Nephron progenitor cell (in vitro differentiated cells): ENCODE results near the gene MYO1E.

ENCODE experiments used
- DNase-seq: peaks from one replicate; pipeline ENCODE4 v3.0.0; 2021
- H3K27ac Mint-ChIP-seq: 2 replicates; pipeline ENCODE4 v1.8.0; 2021; ENCODE audit warnings: mild to moderate bottlenecking, moderate library complexity, mixed read lengths
- H3K27me3 Mint-ChIP-seq: 2 replicates; pipeline ENCODE4 v1.8.0; 2021; ENCODE audit warnings: mild to moderate bottlenecking, low read depth, mixed read lengths; ENCODE audit not compliant: poor library complexity
- H3K36me3 Mint-ChIP-seq: 2 replicates; pipeline ENCODE4 v1.8.0; 2021; ENCODE audit warnings: low read depth, mixed read lengths
- H3K4me1 Mint-ChIP-seq: 2 replicates; pipeline ENCODE4 v1.8.0; 2021; ENCODE audit warnings: mixed read lengths
- H3K4me3 Mint-ChIP-seq: 2 replicates; pipeline ENCODE4 v1.8.0; 2021; ENCODE audit warnings: mild to moderate bottlenecking, moderate library complexity, mixed read lengths
- H3K9me3 Mint-ChIP-seq: 2 replicates; pipeline ENCODE4 v1.8.0; 2021; ENCODE audit warnings: mild to moderate bottlenecking, moderate library complexity, mixed read lengths
- TF ChIP-seq, protein P1 (sequence below): fragments of 200-600 bp; sonication (generic); IDR thresholded peaks from 2 replicates; pipeline ENCODE4 v1.5.0; 2021; ENCODE audit warnings: antibody characterized with exemption

MYO1E gene

DNA sequence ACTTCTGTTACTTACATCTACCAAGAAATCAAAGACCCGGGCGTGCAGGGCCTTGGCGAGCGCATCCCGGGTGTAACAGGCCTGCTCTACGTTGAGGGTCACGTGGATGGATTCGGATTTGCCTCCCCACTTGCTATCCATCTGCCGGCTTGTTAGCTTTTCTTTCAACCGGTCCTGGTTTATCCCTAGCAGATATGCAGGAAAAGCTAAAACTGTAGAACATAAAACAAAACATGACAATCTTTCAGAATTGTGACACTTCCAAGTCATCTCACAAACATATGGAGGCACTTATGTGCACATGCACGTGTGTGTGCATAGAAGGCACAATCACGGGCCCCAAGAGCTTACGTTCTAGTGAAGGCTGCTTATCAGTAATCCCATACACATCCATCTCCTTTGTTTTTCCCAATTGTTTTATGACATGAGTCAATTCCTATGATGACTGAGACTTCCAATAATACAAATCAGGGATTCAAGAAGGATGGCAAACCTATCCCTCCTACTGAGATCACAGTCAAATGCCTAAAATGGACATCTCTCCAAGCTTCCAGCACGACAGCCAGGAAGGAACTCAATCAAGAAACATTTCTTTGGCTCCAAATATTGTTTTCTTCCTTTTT, 154.7 kb downstream of the MYO1E start:
- Mint-ChIP-seq H3K36me3 (peaks cover 49% of the 10 kb centered on the region), H3K9me3 (no peaks in the 10 kb centered on the region), H3K4me3 (no peak overlapping the region), H3K27ac (no peak overlapping the region), H3K4me1 (no peaks in the 10 kb centered on the region), H3K27me3 (peaks cover 3% of the 10 kb centered on the region)
- DNase-seq, result no peak
- TF ChIP-seq, protein P1, sequence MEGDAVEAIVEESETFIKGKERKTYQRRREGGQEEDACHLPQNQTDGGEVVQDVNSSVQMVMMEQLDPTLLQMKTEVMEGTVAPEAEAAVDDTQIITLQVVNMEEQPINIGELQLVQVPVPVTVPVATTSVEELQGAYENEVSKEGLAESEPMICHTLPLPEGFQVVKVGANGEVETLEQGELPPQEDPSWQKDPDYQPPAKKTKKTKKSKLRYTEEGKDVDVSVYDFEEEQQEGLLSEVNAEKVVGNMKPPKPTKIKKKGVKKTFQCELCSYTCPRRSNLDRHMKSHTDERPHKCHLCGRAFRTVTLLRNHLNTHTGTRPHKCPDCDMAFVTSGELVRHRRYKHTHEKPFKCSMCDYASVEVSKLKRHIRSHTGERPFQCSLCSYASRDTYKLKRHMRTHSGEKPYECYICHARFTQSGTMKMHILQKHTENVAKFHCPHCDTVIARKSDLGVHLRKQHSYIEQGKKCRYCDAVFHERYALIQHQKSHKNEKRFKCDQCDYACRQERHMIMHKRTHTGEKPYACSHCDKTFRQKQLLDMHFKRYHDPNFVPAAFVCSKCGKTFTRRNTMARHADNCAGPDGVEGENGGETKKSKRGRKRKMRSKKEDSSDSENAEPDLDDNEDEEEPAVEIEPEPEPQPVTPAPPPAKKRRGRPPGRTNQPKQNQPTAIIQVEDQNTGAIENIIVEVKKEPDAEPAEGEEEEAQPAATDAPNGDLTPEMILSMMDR, result no peak

DNA sequence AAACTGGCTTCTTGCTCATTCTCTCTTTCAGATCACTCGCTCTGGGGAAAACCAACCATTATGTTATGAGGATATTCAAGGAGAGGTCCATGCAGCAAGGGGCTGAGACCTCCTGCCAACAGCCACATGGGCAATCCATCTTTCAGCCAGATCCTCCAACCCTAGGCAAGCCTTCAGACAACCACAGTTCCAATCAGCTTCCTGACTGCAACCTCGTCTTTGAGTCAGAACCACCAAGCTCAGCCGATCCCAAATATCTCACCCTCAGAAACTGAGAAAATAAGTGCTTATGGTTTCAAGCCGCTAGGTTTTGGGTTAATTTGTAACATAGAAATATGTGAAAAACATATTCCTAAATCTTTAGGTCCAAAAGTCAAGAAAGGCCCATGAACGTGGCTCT, 155.8 kb downstream of the MYO1E start:
- TF ChIP-seq, protein P1, result no peak
- H3K27ac Mint-ChIP-seq, result peak overlapping the region; percentile 43
- H3K9me3 Mint-ChIP-seq, result no peaks in the 10 kb centered on the region
- no peak overlapping the region for H3K4me3 Mint-ChIP-seq
- H3K4me1 Mint-ChIP-seq, result no peaks in the 10 kb centered on the region
- peaks cover 3% of the 10 kb centered on the region for H3K27me3 Mint-ChIP-seq
- peaks cover 48% of the 10 kb centered on the region for H3K36me3 Mint-ChIP-seq
- no peak for DNase-seq

DNA sequence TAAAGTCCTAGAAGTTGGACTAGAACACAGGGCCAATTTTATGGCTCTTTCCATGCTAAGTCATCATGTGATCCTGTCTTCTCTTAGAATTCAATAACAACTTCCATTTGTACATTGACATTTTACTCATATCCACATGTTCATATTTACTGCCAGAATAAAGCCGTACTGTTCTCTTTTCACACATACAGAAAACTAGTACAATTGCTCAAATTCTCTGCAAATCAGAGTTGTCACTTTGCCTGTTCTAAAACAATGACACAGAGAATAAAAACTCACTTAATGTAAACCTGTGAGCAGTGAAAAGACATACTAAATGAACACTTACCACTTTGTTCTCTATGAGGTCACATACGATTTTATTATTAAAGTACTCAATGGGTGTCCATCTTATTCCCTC, 162.5 kb downstream of the MYO1E start:
- DNase-seq, result no peak
- H3K27me3 Mint-ChIP-seq, result no peaks in the 10 kb centered on the region
- peak overlapping the region; percentile 66 for H3K27ac Mint-ChIP-seq
- TF ChIP-seq, protein P1, result no peak
- no peaks in the 10 kb centered on the region for H3K4me1 Mint-ChIP-seq
- peaks cover 62% of the 10 kb centered on the region for H3K36me3 Mint-ChIP-seq
- no peaks in the 10 kb centered on the region for H3K9me3 Mint-ChIP-seq
- H3K4me3 Mint-ChIP-seq, result no peak overlapping the region

DNA sequence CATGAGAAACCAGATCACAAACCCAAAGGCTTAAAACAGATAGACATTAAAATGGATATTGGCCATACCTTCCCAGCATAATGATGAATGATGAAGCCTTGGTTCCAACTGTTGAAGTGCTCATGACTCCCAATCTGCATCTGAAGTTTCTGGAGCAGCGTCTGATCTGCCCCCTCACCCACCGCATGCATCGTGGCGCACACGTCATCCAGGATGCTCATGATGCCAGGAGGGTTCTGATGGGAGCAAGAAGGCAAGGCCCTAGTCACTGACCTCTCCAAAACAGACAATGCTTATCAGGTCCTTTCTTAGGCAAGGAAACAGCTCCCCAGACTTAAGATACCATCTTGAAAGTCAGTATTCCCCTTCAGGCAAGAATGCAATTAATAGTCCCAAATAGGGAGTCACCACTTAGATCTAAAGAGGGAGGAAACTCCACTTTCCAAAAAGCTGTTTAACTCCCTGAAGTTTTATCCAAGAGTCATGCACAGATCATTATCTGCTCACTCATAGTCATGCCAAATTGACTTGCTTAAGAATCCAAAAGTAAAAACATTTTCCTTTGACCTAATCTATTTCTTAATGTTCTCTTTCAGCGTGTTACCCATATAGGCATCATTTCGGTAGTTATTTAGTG, 163.9 kb downstream of the MYO1E start:
- no peak overlapping the region for H3K27ac Mint-ChIP-seq
- H3K4me1 Mint-ChIP-seq, result no peaks in the 10 kb centered on the region
- no peaks in the 10 kb centered on the region for H3K27me3 Mint-ChIP-seq
- no peak overlapping the region for H3K4me3 Mint-ChIP-seq
- no peaks in the 10 kb centered on the region for H3K9me3 Mint-ChIP-seq
- H3K36me3 Mint-ChIP-seq, result peaks cover 66% of the 10 kb centered on the region
- TF ChIP-seq, protein P1, result no peak
- DNase-seq, result no peak

DNA sequence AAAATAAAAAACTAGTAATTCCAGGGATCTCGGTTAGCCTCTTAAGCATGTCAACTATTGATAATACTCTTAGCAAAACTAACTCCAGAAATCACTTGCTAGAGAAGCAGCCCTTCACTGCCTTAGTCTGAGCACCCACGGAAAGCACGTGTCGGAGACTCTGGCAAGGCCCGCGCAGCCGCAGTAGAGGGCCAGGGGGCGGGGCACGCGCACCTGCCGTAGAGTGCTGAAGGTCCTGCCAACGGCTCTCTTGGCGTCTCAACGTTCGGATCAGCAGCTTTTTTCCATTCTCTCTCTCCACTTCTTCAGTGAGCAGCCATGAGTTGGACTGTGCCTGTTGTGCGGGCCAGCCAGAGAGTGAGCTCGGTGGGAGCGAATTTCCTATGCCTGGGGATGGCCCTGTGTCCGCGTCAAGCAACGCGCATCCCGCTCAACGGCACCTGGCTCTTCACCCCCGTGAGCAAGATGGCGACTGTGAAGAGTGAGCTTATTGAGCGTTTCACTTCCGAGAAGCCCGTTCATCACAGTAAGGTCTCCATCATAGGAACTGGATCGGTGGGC, 166.0 kb downstream of the MYO1E start, which contains the start of gene LDHAL6B:
LDHAL6B (plus strand) TSS at position 221 of the 561 bp plus-strand sequence; CDS start at position 319, 98 bp downstream.
- Mint-ChIP-seq H3K27me3 (no peaks in the 10 kb centered on the region), H3K9me3 (no peaks in the 10 kb centered on the region), H3K4me3 (no peak within 1 kb of the TSS), H3K4me1 (peaks cover 4% of the 10 kb centered on the region), H3K36me3 (peaks cover 73% of the 10 kb centered on the region), H3K27ac (no peak within 1 kb of the TSS)
- DNase-seq, result no peak
- TF ChIP-seq, protein P1, result no peak
